ENCODE data around the gene SMIM33.

- TF ChIP-seq MAX (IDR thresholded peaks at IDR 0.05; ENCODE audit: low read depth) (peak; percentile 36; the same call in 1 of the 2 replicates), CTCF (IDR thresholded peaks at IDR 0.05) (no peak; the same call in 1 of the 2 replicates), EP300 (IDR thresholded peaks at IDR 0.05; ENCODE audit: borderline replicate concordance in 1 of 2, low read depth in 1 of 2, low read length in 1 of 2) (no peak; a peak in 1 of 4 replicates)
Measured at GRCh38 chr5:139461698-139462097, 9.1 kb upstream of the SMIM33 start.
